HCT116 (cell line): ENCODE data around the gene MEF2D.

ENCODE experiments used
- EZH2 ChIP-seq: fragments of 200-600 bp; sonication (generic); IDR thresholded peaks from 2 replicates; pipeline ENCODE4 v1.6.1; 2017; ENCODE audit warnings: antibody characterized with exemption, mixed run types
- POLR2A ChIP-seq: IDR thresholded peaks from 2 replicates; pipeline ENCODE4 v1.7.0; 2011; ENCODE audit warnings: borderline replicate concordance; ENCODE audit not compliant: insufficient read depth, insufficient read length; ENCODE audit errors: extremely low read depth
- SIN3A ChIP-seq: IDR thresholded peaks from 2 replicates; pipeline ENCODE4 v1.6.1; 2012; ENCODE audit warnings: low read depth
- ZNF274 ChIP-seq: fragments of 200-500 bp; sonication (Bioruptor generic); IDR thresholded peaks from 2 replicates; pipeline ENCODE4 v1.6.1; 2014; ENCODE audit warnings: mild to moderate bottlenecking, low read depth, low read length, inconsistent platforms
- TF ChIP-seq, protein P1 (sequence below), 3 experiments: fragments of 200-600 bp in 1 of 3; sonication (generic) in 1 of 3; IDR thresholded peaks in 2 of 3; conservative IDR thresholded peaks in 1 of 3; 2 replicates each; pipeline ENCODE4 v1.5.1; 2012 to 2017; ENCODE audit warnings: low read depth in 2 of 3, low read length in 2 of 3, antibody characterized with exemption in 1 of 3, borderline replicate concordance in 1 of 3, control low read depth in 1 of 3, mild to moderate bottlenecking in 1 of 3, mixed read lengths in 1 of 3, mixed run types in 1 of 3, moderate library complexity in 1 of 3; ENCODE audit not compliant: insufficient read depth in 1 of 3
- TF ChIP-seq, protein P2 (sequence below): IDR thresholded peaks from 2 replicates; pipeline ENCODE4 v1.6.1; 2012

DNA sequence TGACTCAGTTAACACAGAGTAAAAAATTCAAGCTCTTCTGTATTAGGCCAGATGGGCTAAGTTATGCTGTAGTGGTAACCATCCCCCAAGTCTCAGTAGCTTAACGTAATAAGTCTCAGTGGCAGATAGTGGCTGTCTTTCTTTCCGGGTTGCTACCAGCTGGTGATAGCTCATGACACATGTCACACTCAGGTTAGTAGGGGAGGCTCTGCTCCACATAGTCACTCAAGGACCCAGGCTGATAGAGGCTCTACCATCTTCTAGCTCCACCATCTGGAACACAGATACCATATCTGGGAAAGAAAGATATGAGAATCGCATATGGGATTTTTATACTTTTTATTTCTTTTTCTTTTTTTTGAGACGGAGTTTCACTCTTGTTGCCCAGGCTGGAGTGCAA lies 16.2 kb upstream of the MEF2D start:
- TF ChIP-seq ZNF274: no peak
- TF ChIP-seq SIN3A: no peak
- TF ChIP-seq, protein P1, sequence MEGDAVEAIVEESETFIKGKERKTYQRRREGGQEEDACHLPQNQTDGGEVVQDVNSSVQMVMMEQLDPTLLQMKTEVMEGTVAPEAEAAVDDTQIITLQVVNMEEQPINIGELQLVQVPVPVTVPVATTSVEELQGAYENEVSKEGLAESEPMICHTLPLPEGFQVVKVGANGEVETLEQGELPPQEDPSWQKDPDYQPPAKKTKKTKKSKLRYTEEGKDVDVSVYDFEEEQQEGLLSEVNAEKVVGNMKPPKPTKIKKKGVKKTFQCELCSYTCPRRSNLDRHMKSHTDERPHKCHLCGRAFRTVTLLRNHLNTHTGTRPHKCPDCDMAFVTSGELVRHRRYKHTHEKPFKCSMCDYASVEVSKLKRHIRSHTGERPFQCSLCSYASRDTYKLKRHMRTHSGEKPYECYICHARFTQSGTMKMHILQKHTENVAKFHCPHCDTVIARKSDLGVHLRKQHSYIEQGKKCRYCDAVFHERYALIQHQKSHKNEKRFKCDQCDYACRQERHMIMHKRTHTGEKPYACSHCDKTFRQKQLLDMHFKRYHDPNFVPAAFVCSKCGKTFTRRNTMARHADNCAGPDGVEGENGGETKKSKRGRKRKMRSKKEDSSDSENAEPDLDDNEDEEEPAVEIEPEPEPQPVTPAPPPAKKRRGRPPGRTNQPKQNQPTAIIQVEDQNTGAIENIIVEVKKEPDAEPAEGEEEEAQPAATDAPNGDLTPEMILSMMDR (IDR thresholded peaks at IDR 0.05 in 2 of 3, conservative IDR thresholded peaks at IDR 0.05 in 1 of 3; ENCODE audit: borderline replicate concordance in 1 of 3, insufficient read depth in 1 of 3, low read depth in 2 of 3, low read length in 2 of 3): no peak
- TF ChIP-seq EZH2: no peak
- TF ChIP-seq, protein P2, sequence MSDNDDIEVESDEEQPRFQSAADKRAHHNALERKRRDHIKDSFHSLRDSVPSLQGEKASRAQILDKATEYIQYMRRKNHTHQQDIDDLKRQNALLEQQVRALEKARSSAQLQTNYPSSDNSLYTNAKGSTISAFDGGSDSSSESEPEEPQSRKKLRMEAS: no peak
- no peak for TF ChIP-seq POLR2A
